Neural crest cell (in vitro differentiated cells): Measurements from ENCODE around the gene PLXNB3. TPM values are rescaled to one million over a fixed set of nuclear protein-coding genes. Genes with fewer than 3 reads are reported as not detected.

Experiments
- DNase-seq: peaks from one replicate; pipeline ENCODE4 v3.0.0; 2021; ENCODE audit warnings: low read depth, mixed read lengths, low spot score
- H3K27ac Mint-ChIP-seq: one replicate; pipeline ENCODE4 v1.8.0; 2021; ENCODE audit warnings: mild to moderate bottlenecking, mixed read lengths; ENCODE audit not compliant: unreplicated experiment
- H3K27me3 Mint-ChIP-seq: 2 replicates; pipeline ENCODE4 v1.8.0; 2021; ENCODE audit warnings: low read depth, mild to moderate bottlenecking, mixed read lengths
- H3K36me3 Mint-ChIP-seq: 2 replicates; pipeline ENCODE4 v1.8.0; 2021; ENCODE audit warnings: low read depth, mild to moderate bottlenecking, mixed read lengths
- H3K4me1 Mint-ChIP-seq: 2 replicates; pipeline ENCODE4 v1.8.0; 2021; ENCODE audit warnings: mixed read lengths
- H3K4me3 Mint-ChIP-seq: one replicate; pipeline ENCODE4 v1.8.0; 2021; ENCODE audit warnings: mild to moderate bottlenecking, mixed read lengths
- H3K9me3 Mint-ChIP-seq: 2 replicates; pipeline ENCODE4 v1.8.0; 2021; ENCODE audit warnings: mixed read lengths
- CTCF ChIP-seq: fragments of 200-600 bp; sonication (generic); conservative IDR thresholded peaks from 2 replicates; pipeline ENCODE4 v1.5.0; 2021; ENCODE audit warnings: antibody characterized with exemption, mild to moderate bottlenecking
- total RNA-seq: library from RNA; stranded (reverse); gene quantifications from 2 replicates; pipeline ENCODE4 v1.2.1, GENCODE V29; 2021

Gene PLXNB3
- total RNA-seq, 1 donor from 2014 or later, result 15.7 TPM

GRCh38 chrX:153773741-153774575, 9.9 kb downstream of the PLXNB3 start:
- Mint-ChIP-seq H3K4me1 (no peaks in the 10 kb centered on the region), H3K27me3 (no peaks in the 10 kb centered on the region), H3K36me3 (no peaks in the 10 kb centered on the region), H3K9me3 (no peaks in the 10 kb centered on the region), H3K27ac (no peak overlapping the region), H3K4me3 (no peak overlapping the region)
- no peak for DNase-seq
- no peak for TF ChIP-seq CTCF

GRCh38 chrX:153774576-153775292, 10.7 kb downstream of the PLXNB3 start:
- H3K4me1 Mint-ChIP-seq, result peaks cover under 1% of the 10 kb centered on the region
- H3K27me3 Mint-ChIP-seq, result no peaks in the 10 kb centered on the region
- TF ChIP-seq CTCF, result no peak
- no peaks in the 10 kb centered on the region for H3K9me3 Mint-ChIP-seq
- H3K4me3 Mint-ChIP-seq, result no peak overlapping the region
- H3K36me3 Mint-ChIP-seq, result no peaks in the 10 kb centered on the region
- no peak for DNase-seq
- no peak overlapping the region for H3K27ac Mint-ChIP-seq

- no peaks in the 10 kb centered on the region for H3K27me3 Mint-ChIP-seq
- H3K9me3 Mint-ChIP-seq, result no peaks in the 10 kb centered on the region
- no peak overlapping the region for H3K4me3 Mint-ChIP-seq
- peaks cover 8% of the 10 kb centered on the region for H3K4me1 Mint-ChIP-seq
- H3K27ac Mint-ChIP-seq, result no peak overlapping the region
- no peak for TF ChIP-seq CTCF
- H3K36me3 Mint-ChIP-seq, result no peaks in the 10 kb centered on the region
- no peak for DNase-seq
Observed at GRCh38 chrX:153775293-153776119, 11.5 kb downstream of the PLXNB3 start.

- Mint-ChIP-seq H3K4me3 (no peak overlapping the region), H3K9me3 (no peaks in the 10 kb centered on the region), H3K36me3 (no peaks in the 10 kb centered on the region), H3K27me3 (no peaks in the 10 kb centered on the region), H3K27ac (no peak overlapping the region), H3K4me1 (peaks cover 8% of the 10 kb centered on the region)
- no peak for TF ChIP-seq CTCF
- DNase-seq, result no peak
Observed at GRCh38 chrX:153776120-153776599, 12.1 kb downstream of the PLXNB3 start.

GRCh38 chrX:153776611-153777045, 12.6 kb downstream of the PLXNB3 start:
- TF ChIP-seq CTCF, result no peak
- Mint-ChIP-seq H3K27ac (no peak overlapping the region), H3K4me3 (no peak overlapping the region), H3K9me3 (no peaks in the 10 kb centered on the region), H3K4me1 (peaks cover 8% of the 10 kb centered on the region), H3K36me3 (no peaks in the 10 kb centered on the region), H3K27me3 (no peaks in the 10 kb centered on the region)
- no peak for DNase-seq
